Body of pancreas (tissue), 4 donors: ENCODE measurements around the gene CKAP5. TPM values are rescaled to one million over a fixed set of nuclear protein-coding genes. Genes with fewer than 3 reads are reported as not detected.

Experiments used
- ATAC-seq: fragments of 150-250 bp; one replicate; pipeline ENCODE4 v1.9.1; 2016
- DNase-seq, 4 donors: peaks; one replicate each; pipeline ENCODE4 v3.0.0-alpha.2; 2019
- H3K27ac ChIP-seq, 4 donors: fragments of 200-600 bp; sonication (generic); 1 replicate in 3 of 4; 2 replicates in 1 of 4; pipeline versions ENCODE4 v1.5.1 to v1.6.1; 2016 to 2019; ENCODE audit warnings: mild to moderate bottlenecking in 1 of 4, mixed read lengths in 1 of 4, moderate library complexity in 1 of 4
- H3K27me3 ChIP-seq, 2 donors: fragments of 200-600 bp; sonication (generic); one replicate each; pipeline ENCODE4 v1.6.0; 2016; ENCODE audit warnings: mild to moderate bottlenecking in 1 of 2
- H3K36me3 ChIP-seq, 2 donors: fragments of 200-600 bp; sonication (generic); replicated peaks in 1 of 2; 2 replicates each; pipeline ENCODE4 v1.5.1; 2016; ENCODE audit warnings: low read depth in 2 of 2; ENCODE audit not compliant: insufficient read depth in 1 of 2
- H3K4me1 ChIP-seq: fragments of 200-600 bp; sonication (generic); one replicate; pipeline ENCODE4 v1.6.0; 2016
- H3K4me3 ChIP-seq, 2 donors: fragments of 200-600 bp; sonication (generic); 1 replicate in 1 of 2; 2 replicates in 1 of 2; pipeline ENCODE4 v1.5.1; 2016 to 2019
- H3K9me3 ChIP-seq, 3 donors: fragments of 200-600 bp; sonication (generic); 1 replicate in 2 of 3; 2 replicates in 1 of 3; pipeline ENCODE4 v1.5.1; 2016
- CTCF ChIP-seq, 7 experiments: fragments of 450-650 bp in 4 of 7; fragments of 200-600 bp in 3 of 7; sonication (generic) in 3 of 7; IDR thresholded peaks; one replicate each; pipeline ENCODE4 v1.5.1; 2016 to 2019; ENCODE audit warnings: antibody characterized with exemption in 7 of 7
- POLR2A ChIP-seq, 3 donors: fragments of 450-650 bp; IDR thresholded peaks; one replicate each; pipeline ENCODE4 v1.6.1; 2016; ENCODE audit warnings: antibody characterized with exemption in 3 of 3, mild to moderate bottlenecking in 2 of 3
- WGBS, 2 donors: methylation state at CpG; one replicate each; pipeline ENCODE4 v1.1.5; 2017; 5-methylcytosine and 5-hydroxymethylcytosine counted together
- intact Hi-C: fragments of 100-400 bp; cut with DNase I; formaldehyde crosslinking; loops from one replicate; pipeline ENCODE4 v1.15.1; 2023
- total RNA-seq, 2 donors: library from RNA; depleted of rRNA; stranded (reverse); fragments of >200 nt; gene quantifications; one replicate each; pipeline ENCODE4 v1.1.0, GENCODE V29; 2016

Gene CKAP5
- total RNA-seq, 2 donors from 2014 or later, result 22.8 to 24.7 TPM

- peaks cover 5 to 6% of the 10 kb centered on the region in 2 donors for H3K36me3 ChIP-seq
- 63 to 83% methylated on average over 4 to 7 of the region's 7 CpGs for WGBS, 2 donors
- H3K4me1 ChIP-seq, result no peaks in the 10 kb centered on the region
- intact Hi-C loops, result loop anchor here (2.0 kb wide), 1 partner anchor 266 kb away; no protein-coding TSS in a partner anchor
- no peak for DNase-seq
- H3K4me3 ChIP-seq, result no peak overlapping the region
- no peaks in the 10 kb centered on the region for H3K9me3 ChIP-seq
- no peak for TF ChIP-seq CTCF (IDR thresholded peaks at IDR 0.05)
- TF ChIP-seq POLR2A (IDR thresholded peaks at IDR 0.05), result no peak
- no peak for ATAC-seq
- H3K27me3 ChIP-seq, result no peaks in the 10 kb centered on the region
- no peak overlapping the region for H3K27ac ChIP-seq
Measured at GRCh38 chr11:46889251-46889650, 43.2 kb upstream of the CKAP5 start.

GRCh38 chr11:46888636-46889035 lies 42.6 kb upstream of the CKAP5 start:
- TF ChIP-seq CTCF (IDR thresholded peaks at IDR 0.05) (no peak), POLR2A (IDR thresholded peaks at IDR 0.05) (no peak)
- 82 to 92% methylated on average over 5 of the region's 5 CpGs for WGBS, 2 donors
- no peak overlapping the region for H3K27ac ChIP-seq
- H3K9me3 ChIP-seq, result no peaks in the 10 kb centered on the region
- DNase-seq, result no peak
- H3K4me1 ChIP-seq, result no peaks in the 10 kb centered on the region
- intact Hi-C loops, result loop anchor here (2.0 kb wide), 1 partner anchor 266 kb away; no protein-coding TSS in a partner anchor
- no peak overlapping the region for H3K4me3 ChIP-seq
- H3K36me3 ChIP-seq, result peaks cover 5 to 6% of the 10 kb centered on the region in 2 donors
- ATAC-seq, result no peak
- no peaks in the 10 kb centered on the region for H3K27me3 ChIP-seq

- 89 to 90% methylated on average over 2 to 11 of the region's 11 CpGs for WGBS, 2 donors
- H3K36me3 ChIP-seq, result peaks cover 0 to 6% of the 10 kb centered on the region in 2 donors
- ATAC-seq (no peak), DNase-seq (no peak)
- no peak overlapping the region for H3K4me3 ChIP-seq
- no peaks in the 10 kb centered on the region for H3K9me3 ChIP-seq
- no peaks in the 10 kb centered on the region for H3K4me1 ChIP-seq
- H3K27ac ChIP-seq, result no peak overlapping the region
- intact Hi-C loops, result no loop called here
- no peaks in the 10 kb centered on the region for H3K27me3 ChIP-seq
- TF ChIP-seq POLR2A (IDR thresholded peaks at IDR 0.05) (no peak), CTCF (IDR thresholded peaks at IDR 0.05) (no peak)
Measured at GRCh38 chr11:46886211-46886610, 40.1 kb upstream of the CKAP5 start.

- H3K4me1 ChIP-seq, result no peaks in the 10 kb centered on the region
- peaks cover 0 to 5% of the 10 kb centered on the region in 2 donors for H3K36me3 ChIP-seq
- H3K27me3 ChIP-seq, result no peaks in the 10 kb centered on the region
- no peak for DNase-seq
- no peaks in the 10 kb centered on the region for H3K9me3 ChIP-seq
- no peak overlapping the region for H3K27ac ChIP-seq
- intact Hi-C loops, result no loop called here
- no peak for ATAC-seq
- no peak overlapping the region for H3K4me3 ChIP-seq
- 93 to 94% methylated on average over 5 to 10 of the region's 10 CpGs for WGBS, 2 donors
- TF ChIP-seq CTCF (IDR thresholded peaks at IDR 0.05), result no peak
- no peak for TF ChIP-seq POLR2A (IDR thresholded peaks at IDR 0.05)
Measured at GRCh38 chr11:46879056-46879585, 33.0 kb upstream of the CKAP5 start.

- DNase-seq, result no peak
- TF ChIP-seq POLR2A (IDR thresholded peaks at IDR 0.05) (no peak), CTCF (IDR thresholded peaks at IDR 0.05) (no peak)
- intact Hi-C loops, result no loop called here
- Histone ChIP-seq H3K36me3 (peaks cover 0 to 7% of the 10 kb centered on the region in 2 donors), H3K4me3 (no peak overlapping the region), H3K4me1 (no peaks in the 10 kb centered on the region), H3K9me3 (no peaks in the 10 kb centered on the region), H3K27ac (no peak overlapping the region), H3K27me3 (no peaks in the 10 kb centered on the region)
- 73 to 100% methylated on average over 1 of the region's 1 CpG for WGBS, 2 donors
- no peak for ATAC-seq
Measured at GRCh38 chr11:46877580-46877979, 31.5 kb upstream of the CKAP5 start.
